Measurements from ENCODE around the gene CCDC142. TPM values are rescaled to one million over a fixed set of nuclear protein-coding genes. Genes with fewer than 3 reads are reported as not detected.
A peak's percentile ranks its signal among the peaks of the same experiment; 100 is the strongest.
"Not testable (repeated sequence)": the region's sequence is repeated elsewhere in the genome, so short reads cannot be mapped to it uniquely, and the experiment has no call there.

CCDC142 gene
- total RNA-seq, 1 donor from 2014 or later, result 8.3 TPM

GRCh38 chr2:74481961-74482800 is 617 bp downstream of the CCDC142 start:
- ATAC-seq (peak; percentile 56), DNase-seq (ENCODE audit: missing footprints) (no peak)
- intact Hi-C loops (cut with DNase I), result loop anchor here (2.0 kb wide), 2 partner anchors 27 to 47 kb away; partner anchors contain the start of genes AUP1, HTRA2 and INO80B

GRCh38 chr2:74481431-74481830 is 1.4 kb downstream of the CCDC142 start:
- intact Hi-C loops (cut with DNase I), result no loop called here
- no peak for ATAC-seq

GRCh38 chr2:74474899-74475298 is 7.9 kb downstream of the CCDC142 start:
- no peak for ATAC-seq
- intact Hi-C loops (cut with DNase I), result no loop called here
- DNase-seq (ENCODE audit: missing footprints), result no peak

More at GRCh38 chr2:74481431-74481830, 1.4 kb downstream of the CCDC142 start:
- DNase-seq (ENCODE audit: missing footprints), result no peak

GRCh38 chr2:74474481-74474880 is 8.3 kb downstream of the CCDC142 start:
- intact Hi-C loops (cut with DNase I), result no loop called here
- no peak for ATAC-seq
- DNase-seq (ENCODE audit: missing footprints), result no peak

- ATAC-seq (peak; percentile 0), DNase-seq (ENCODE audit: missing footprints) (no peak)
- intact Hi-C loops (cut with DNase I), result no loop called here
These were observed 9.9 kb downstream of the CCDC142 start for GRCh38 chr2:74472945-74473258.

- intact Hi-C loops (cut with DNase I), result no loop called here
- DNase-seq (ENCODE audit: missing footprints), result peak; percentile 96
- ATAC-seq, result peak; percentile 95
These were observed 10.5 kb downstream of the CCDC142 start, which contains the start of gene MRPL53 for GRCh38 chr2:74472086-74472944. TSS of gene MRPL53 (minus strand) at chr2:74472680. CDS start at chr2:74472660, 20 bp downstream.

- no peak for DNase-seq (ENCODE audit: missing footprints)
- intact Hi-C loops (cut with DNase I), result no loop called here
- no peak for ATAC-seq
These were observed 11.3 kb downstream of the CCDC142 start for GRCh38 chr2:74471332-74472065.

- ATAC-seq; DNase-seq (ENCODE audit: missing footprints); intact Hi-C loops (cut with DNase I): not testable (repeated sequence)
These were observed 12.1 kb downstream of the CCDC142 start for GRCh38 chr2:74470742-74471141.

GRCh38 chr2:74464406-74464805 is 18.4 kb downstream of the CCDC142 start:
- ATAC-seq (no peak), DNase-seq (ENCODE audit: missing footprints) (no peak)
- intact Hi-C loops (cut with DNase I), result no loop called here

- DNase-seq (ENCODE audit: missing footprints) (no peak), ATAC-seq (no peak)
- intact Hi-C loops (cut with DNase I), result no loop called here
These were observed 20.1 kb downstream of the CCDC142 start for GRCh38 chr2:74462786-74463105.

- intact Hi-C loops (cut with DNase I), result no loop called here
- ATAC-seq (no peak), DNase-seq (ENCODE audit: missing footprints) (no peak)
These were observed 20.6 kb downstream of the CCDC142 start for GRCh38 chr2:74462054-74462785.

GRCh38 chr2:74461187-74462053 is 21.4 kb downstream of the CCDC142 start:
- no peak for DNase-seq (ENCODE audit: missing footprints)
- intact Hi-C loops (cut with DNase I), result no loop called here

GRCh38 chr2:74460187-74460586 is 22.6 kb downstream of the CCDC142 start:
- intact Hi-C loops (cut with DNase I); DNase-seq (ENCODE audit: missing footprints); ATAC-seq: not testable (repeated sequence)

More at GRCh38 chr2:74461187-74462053, 21.4 kb downstream of the CCDC142 start:
- ATAC-seq, result no peak

GRCh38 chr2:74459503-74460118 is 23.2 kb downstream of the CCDC142 start:
- DNase-seq (ENCODE audit: missing footprints); ATAC-seq; intact Hi-C loops (cut with DNase I): not testable (repeated sequence)

- intact Hi-C loops (cut with DNase I), result no loop called here
- DNase-seq (ENCODE audit: missing footprints) (no peak), ATAC-seq (no peak)
These were observed 23.8 kb downstream of the CCDC142 start for GRCh38 chr2:74458938-74459363.

GRCh38 chr2:74458132-74458937 is 24.5 kb downstream of the CCDC142 start, which contains the start of gene WBP1:
TSS of gene WBP1 (plus strand) at chr2:74458438. CDS start at chr2:74458603, 165 bp downstream.
- DNase-seq (ENCODE audit: missing footprints) (peak; percentile 100), ATAC-seq (peak; percentile 95)
- intact Hi-C loops (cut with DNase I), result no loop called here
